Ishikawa (cell line): ENCODE data around the gene TCF20.

Source experiments
- CEBPB ChIP-seq: IDR thresholded peaks from 2 replicates; pipeline ENCODE4 v1.6.1; 2012
- CREB1 ChIP-seq: IDR thresholded peaks from 2 replicates; pipeline ENCODE4 v1.6.1; 2012; ENCODE audit warnings: low read depth
- EGR1 ChIP-seq: IDR thresholded peaks from 2 replicates; pipeline ENCODE4 v1.6.1; 2012
- EP300 ChIP-seq: IDR thresholded peaks from 2 replicates; pipeline ENCODE4 v1.6.1; 2012; ENCODE audit warnings: borderline replicate concordance
- FOXM1 ChIP-seq: IDR thresholded peaks from 2 replicates; pipeline ENCODE4 v1.6.1; 2012; ENCODE audit warnings: low read depth, borderline replicate concordance
- MAX ChIP-seq: IDR thresholded peaks from 2 replicates; pipeline ENCODE4 v1.6.1; 2012
- NFIC ChIP-seq: IDR thresholded peaks from 2 replicates; pipeline ENCODE4 v1.6.1; 2012
- RAD21 ChIP-seq: IDR thresholded peaks from 2 replicates; pipeline ENCODE4 v1.6.1; 2012; ENCODE audit warnings: low read depth
- REST ChIP-seq: IDR thresholded peaks from 2 replicates; pipeline ENCODE4 v1.6.1; 2012; ENCODE audit warnings: low read depth, mild to moderate bottlenecking
- TAF1 ChIP-seq: IDR thresholded peaks from 2 replicates; pipeline ENCODE4 v1.6.1; 2012; ENCODE audit warnings: low read depth, mild to moderate bottlenecking
- TCF12 ChIP-seq: IDR thresholded peaks from 2 replicates; pipeline ENCODE4 v1.6.1; 2012; ENCODE audit warnings: low read depth
- TEAD4 ChIP-seq: IDR thresholded peaks from 2 replicates; pipeline ENCODE4 v1.6.1; 2012
- USF1 ChIP-seq: IDR thresholded peaks from 2 replicates; pipeline ENCODE4 v1.6.1; 2012
- YY1 ChIP-seq: IDR thresholded peaks from 2 replicates; pipeline ENCODE4 v1.6.1; 2012; ENCODE audit warnings: low read depth
- ZBTB7A ChIP-seq: IDR thresholded peaks from 2 replicates; pipeline ENCODE4 v1.6.1; 2012; ENCODE audit warnings: low read depth

Gene TCF20

GRCh38 chr22:42284643-42285181 is 14.3 kb upstream of the TCF20 start:
- TF ChIP-seq NFIC (no peak), CREB1 (no peak), CEBPB (no peak), MAX (no peak), EGR1 (no peak), ZBTB7A (no peak), TCF12 (no peak), YY1 (no peak)

- TF ChIP-seq TEAD4, result no peak
- no peak for TF ChIP-seq EGR1
- TF ChIP-seq NFIC, result no peak
- TF ChIP-seq EP300, result no peak
Measured at GRCh38 chr22:42284202-42284591, 13.7 kb upstream of the TCF20 start.

- no peak for TF ChIP-seq MAX
Measured at GRCh38 chr22:42283278-42284201, 13.1 kb upstream of the TCF20 start.

GRCh38 chr22:42282943-42283277 is 12.5 kb upstream of the TCF20 start:
- TF ChIP-seq NFIC (no peak), RAD21 (no peak), ZBTB7A (no peak), CEBPB (no peak), CREB1 (no peak), TCF12 (no peak), MAX (no peak), TEAD4 (no peak)

- no peak for TF ChIP-seq YY1
- TF ChIP-seq CREB1, result no peak
- no peak for TF ChIP-seq RAD21
- no peak for TF ChIP-seq ZBTB7A
- TF ChIP-seq CEBPB, result no peak
- TF ChIP-seq TEAD4, result no peak
- TF ChIP-seq EGR1, result no peak
- no peak for TF ChIP-seq FOXM1
- no peak for TF ChIP-seq USF1
- TF ChIP-seq TCF12, result no peak
- TF ChIP-seq TAF1, result no peak
- no peak for TF ChIP-seq MAX
- no peak for TF ChIP-seq REST
Measured at GRCh38 chr22:42282252-42282942, 11.9 kb upstream of the TCF20 start.

- TF ChIP-seq USF1 (no peak), NFIC (no peak), EGR1 (no peak), TAF1 (no peak), FOXM1 (no peak), REST (no peak), YY1 (no peak)
Measured at GRCh38 chr22:42281706-42282251, 11.3 kb upstream of the TCF20 start.
